GM13977 (cell line): ENCODE data around the gene DYNC2LI1.

Experiments
- DNase-seq: peaks from one replicate; pipeline ENCODE4 v3.0.0; 2012; ENCODE audit warnings: low spot score
- CTCF ChIP-seq: IDR thresholded peaks from 2 replicates; pipeline ENCODE4 v1.5.1; 2012; ENCODE audit warnings: mild to moderate bottlenecking, control low read depth; ENCODE audit not compliant: insufficient read depth; ENCODE audit errors: extremely low read depth, missing control alignments
- in situ Hi-C: fragments of 300-500 bp; cut with MboI; formaldehyde crosslinking; loops from one replicate; pipeline ENCODE4 v1.12.0; 2022; ENCODE audit warnings: low sequenced_read_pairs, low pct_unique_long_range_greater_than_20kb, mixed read lengths, inconsistent platforms; ENCODE audit not compliant: unreplicated experiment

The DYNC2LI1 gene

GRCh38 chr2:43745457-43745856 is 28.4 kb upstream of the DYNC2LI1 start:
- no peak for DNase-seq
- no peak for TF ChIP-seq CTCF

GRCh38 chr2:43748333-43748732 is 25.5 kb upstream of the DYNC2LI1 start:
- no peak for DNase-seq
- in situ Hi-C loops = no loop called here

More at GRCh38 chr2:43745457-43745856, 28.4 kb upstream of the DYNC2LI1 start:
- in situ Hi-C loops = no loop called here

GRCh38 chr2:43749583-43749982 is 24.3 kb upstream of the DYNC2LI1 start:
- no peak for DNase-seq
- in situ Hi-C loops = no loop called here
- TF ChIP-seq CTCF = no peak

More at GRCh38 chr2:43748333-43748732, 25.5 kb upstream of the DYNC2LI1 start:
- no peak for TF ChIP-seq CTCF

GRCh38 chr2:43751476-43751990 is 22.3 kb upstream of the DYNC2LI1 start:
- no peak for DNase-seq
- no peak for TF ChIP-seq CTCF
- in situ Hi-C loops = no loop called here

GRCh38 chr2:43752302-43752701 is 21.5 kb upstream of the DYNC2LI1 start:
- DNase-seq = no peak
- no peak for TF ChIP-seq CTCF
- in situ Hi-C loops = no loop called here

GRCh38 chr2:43754180-43754579 is 19.7 kb upstream of the DYNC2LI1 start:
- no peak for DNase-seq
- in situ Hi-C loops = no loop called here
- no peak for TF ChIP-seq CTCF

- DNase-seq = no peak
- in situ Hi-C loops = no loop called here
- no peak for TF ChIP-seq CTCF
These were observed 15.1 kb upstream of the DYNC2LI1 start for GRCh38 chr2:43758739-43759138.
